Endodermal cell (in vitro differentiated cells): ENCODE measurements around the gene TEX261. TPM values are rescaled to one million over a fixed set of nuclear protein-coding genes. Genes with fewer than 3 reads are reported as not detected.

ENCODE experiments used
- DNase-seq: peaks from one replicate; pipeline ENCODE4 v3.0.0-alpha.2; 2017
- H3K27ac ChIP-seq: 2 replicates; pipeline ENCODE4 v1.5.1; 2013; ENCODE audit warnings: mild to moderate bottlenecking, low read depth, low read length, moderate library complexity
- H3K27me3 ChIP-seq: 2 replicates; pipeline ENCODE4 v1.6.1; 2013; ENCODE audit warnings: mild to moderate bottlenecking, low read length, moderate library complexity; ENCODE audit not compliant: insufficient read depth, control insufficient read depth, poor library complexity, severe bottlenecking
- H3K36me3 ChIP-seq: 2 replicates; pipeline ENCODE4 v1.7.0; 2013; ENCODE audit warnings: mild to moderate bottlenecking, low read length, moderate library complexity; ENCODE audit not compliant: control insufficient read depth, insufficient read depth
- H3K4me1 ChIP-seq: one replicate; pipeline ENCODE4 v1.7.0; 2013; ENCODE audit warnings: low read length; ENCODE audit not compliant: control insufficient read depth, insufficient read depth
- H3K4me3 ChIP-seq: 2 replicates; pipeline ENCODE4 v1.5.1; 2013; ENCODE audit warnings: mild to moderate bottlenecking, low read length, moderate library complexity
- H3K9ac ChIP-seq: 2 replicates; pipeline ENCODE4 v1.6.1; 2013; ENCODE audit warnings: mild to moderate bottlenecking, low read length, moderate library complexity; ENCODE audit not compliant: poor library complexity, severe bottlenecking; ENCODE audit errors: extremely low read depth
- H3K9me3 ChIP-seq: 2 replicates; pipeline ENCODE4 v1.6.1; 2013; ENCODE audit warnings: mild to moderate bottlenecking, low read length, moderate library complexity; ENCODE audit not compliant: control insufficient read depth
- H3K27ac Mint-ChIP-seq: 2 replicates; pipeline ENCODE4 v1.8.0; 2020; ENCODE audit warnings: mixed read lengths
- H3K27me3 Mint-ChIP-seq: 2 replicates; pipeline ENCODE4 v1.8.0; 2021; ENCODE audit warnings: mild to moderate bottlenecking, mixed read lengths; ENCODE audit not compliant: insufficient read depth
- H3K36me3 Mint-ChIP-seq: 2 replicates; pipeline ENCODE4 v1.8.0; 2020; ENCODE audit warnings: low read depth, mixed read lengths
- H3K4me1 Mint-ChIP-seq: 2 replicates; pipeline ENCODE4 v1.8.0; 2020; ENCODE audit warnings: mixed read lengths
- H3K4me3 Mint-ChIP-seq: 2 replicates; pipeline ENCODE4 v1.8.0; 2020; ENCODE audit warnings: mild to moderate bottlenecking, moderate library complexity, mixed read lengths
- H3K9me3 Mint-ChIP-seq: 2 replicates; pipeline ENCODE4 v1.8.0; 2020; ENCODE audit warnings: mild to moderate bottlenecking, mixed read lengths
- CTCF ChIP-seq: fragments of 200-600 bp; sonication (generic); conservative IDR thresholded peaks from 2 replicates; pipeline ENCODE4 v1.5.0; 2021; ENCODE audit warnings: antibody characterized with exemption, mild to moderate bottlenecking
- WGBS, 2 experiments: methylation state at CpG; one replicate each; pipeline versions ENCODE4 v1.1.5 to v1.1.7; 2013; ENCODE audit warnings: missing lambda C conversion rate in 2 of 2, mixed read lengths in 1 of 2; ENCODE audit not compliant: insufficient coverage in 1 of 2, insufficient read length in 1 of 2; 5-methylcytosine and 5-hydroxymethylcytosine counted together
- total RNA-seq, 2 donors: library from RNA; stranded (reverse); fragmentation: NEBNext Ultra II Directional in 1 of 2; extraction: Animal tissue kit (Norgen Biotek cat#: 25700) in 1 of 2; gene quantifications; 2 replicates in 1 of 2; 3 replicates in 1 of 2; pipeline ENCODE4 v1.2.1, GENCODE V29; 2021

The TEX261 gene
- total RNA-seq, 2 donors from 2014 or later: 13.3 to 19.9 TPM

- H3K9me3 Mint-ChIP-seq: no peaks in the 10 kb centered on the region
- no peak overlapping the region for H3K27ac Mint-ChIP-seq
- Histone ChIP-seq H3K36me3 (no peaks in the 10 kb centered on the region), H3K27me3 (peaks cover 20% of the 10 kb centered on the region), H3K4me1 (peaks cover 7% of the 10 kb centered on the region), H3K4me3 (peak overlapping the region; percentile 66), H3K27ac (no peak overlapping the region), H3K9me3 (no peaks in the 10 kb centered on the region), H3K9ac (no peak overlapping the region)
- peaks cover 21% of the 10 kb centered on the region for H3K4me1 Mint-ChIP-seq
- 18 to 29% methylated on average over 12 to 19 of the region's 19 CpGs for WGBS, 2 experiments
- no peaks in the 10 kb centered on the region for H3K36me3 Mint-ChIP-seq
- H3K4me3 Mint-ChIP-seq: peak overlapping the region; percentile 58
- no peak for DNase-seq
- TF ChIP-seq CTCF: no peak
- H3K27me3 Mint-ChIP-seq: peaks cover 20% of the 10 kb centered on the region
These were observed 15.5 kb downstream of the TEX261 start for GRCh38 chr2:70979180-70979488.

- no peak within 1 kb of the TSS for H3K27ac ChIP-seq
- H3K27me3 ChIP-seq: peaks cover 20% of the 10 kb centered on the region
- peaks cover 25% of the 10 kb centered on the region for H3K4me1 Mint-ChIP-seq
- H3K9me3 ChIP-seq: no peaks in the 10 kb centered on the region
- H3K27ac Mint-ChIP-seq: no peak within 1 kb of the TSS
- H3K9ac ChIP-seq: no peak within 1 kb of the TSS
- H3K4me3 Mint-ChIP-seq: peak within 1 kb of the TSS; percentile 58
- TF ChIP-seq CTCF: no peak
- peaks cover 22% of the 10 kb centered on the region for H3K27me3 Mint-ChIP-seq
- peak; percentile 92 for DNase-seq
- no peaks in the 10 kb centered on the region for H3K9me3 Mint-ChIP-seq
- H3K4me1 ChIP-seq: peaks cover 7% of the 10 kb centered on the region
- WGBS, 2 experiments: 4 to 13% methylated on average over 3 to 67 of the region's 67 CpGs
- H3K4me3 ChIP-seq: peak within 1 kb of the TSS; percentile 85
- no peaks in the 10 kb centered on the region for H3K36me3 Mint-ChIP-seq
- H3K36me3 ChIP-seq: no peaks in the 10 kb centered on the region
These were observed 16.1 kb downstream of the TEX261 start, which contains the start of gene ANKRD53 for GRCh38 chr2:70978341-70979179. Gene ANKRD53, plus strand, starts transcription at chr2:70978630. Its CDS starts 16 bp downstream, at chr2:70978646.

- no peaks in the 10 kb centered on the region for H3K9me3 Mint-ChIP-seq
- H3K27ac Mint-ChIP-seq: no peak overlapping the region
- no peak for DNase-seq
- Histone ChIP-seq H3K4me1 (peaks cover 7% of the 10 kb centered on the region), H3K27me3 (peaks cover 20% of the 10 kb centered on the region), H3K36me3 (no peaks in the 10 kb centered on the region), H3K9ac (no peak overlapping the region), H3K9me3 (no peaks in the 10 kb centered on the region), H3K4me3 (peak overlapping the region; percentile 85), H3K27ac (no peak overlapping the region)
- no peak for TF ChIP-seq CTCF
- peak overlapping the region; percentile 58 for H3K4me3 Mint-ChIP-seq
- H3K4me1 Mint-ChIP-seq: peaks cover 25% of the 10 kb centered on the region
- WGBS, 2 experiments: 61 to 66% methylated on average over 9 to 10 of the region's 14 CpGs
- H3K27me3 Mint-ChIP-seq: peaks cover 25% of the 10 kb centered on the region
- H3K36me3 Mint-ChIP-seq: no peaks in the 10 kb centered on the region
These were observed 17.0 kb downstream of the TEX261 start for GRCh38 chr2:70977605-70978205.
